Measurements from ENCODE around the gene SPTLC3. TPM values are rescaled to one million over a fixed set of nuclear protein-coding genes. Genes with fewer than 3 reads are reported as not detected.

The SPTLC3 gene
- total RNA-seq, 4 donors from 2014 or later, result 15.9 to 21.9 (median 18.7) TPM

- Histone ChIP-seq H3K4me3 (no peak overlapping the region), H3K36me3 (no peaks in the 10 kb centered on the region), H3K27ac (no peak overlapping the region), H3K4me1 (no peaks in the 10 kb centered on the region), H3K9me3 (no peaks in the 10 kb centered on the region), H3K27me3 (no peaks in the 10 kb centered on the region)
- DNase-seq, result no peak
- no peak for TF ChIP-seq POLR2A (IDR thresholded peaks at IDR 0.05)
- TF ChIP-seq CTCF (IDR thresholded peaks at IDR 0.05), result no peak
Measured at GRCh38 chr20:12989586-12990115, 19.1 kb upstream of the SPTLC3 start.

GRCh38 chr20:12997128-12997655 lies 11.6 kb upstream of the SPTLC3 start:
- Histone ChIP-seq H3K36me3 (no peaks in the 10 kb centered on the region), H3K27me3 (no peaks in the 10 kb centered on the region), H3K4me3 (no peak overlapping the region), H3K4me1 (no peaks in the 10 kb centered on the region), H3K27ac (no peak overlapping the region), H3K9me3 (no peaks in the 10 kb centered on the region)
- TF ChIP-seq CTCF (IDR thresholded peaks at IDR 0.05) (no peak), POLR2A (IDR thresholded peaks at IDR 0.05) (no peak)
- DNase-seq, result no peak

GRCh38 chr20:12998046-12998445 lies 10.7 kb upstream of the SPTLC3 start:
- no peaks in the 10 kb centered on the region for H3K9me3 ChIP-seq
- H3K27ac ChIP-seq, result no peak overlapping the region
- H3K4me1 ChIP-seq, result no peaks in the 10 kb centered on the region
- no peak for DNase-seq
- TF ChIP-seq CTCF (IDR thresholded peaks at IDR 0.05) (no peak), POLR2A (IDR thresholded peaks at IDR 0.05) (no peak)
- H3K36me3 ChIP-seq, result no peaks in the 10 kb centered on the region
- no peak overlapping the region for H3K4me3 ChIP-seq
- no peaks in the 10 kb centered on the region for H3K27me3 ChIP-seq

GRCh38 chr20:12999201-12999600 lies 9.6 kb upstream of the SPTLC3 start:
- H3K36me3 ChIP-seq, result no peaks in the 10 kb centered on the region
- no peak for DNase-seq
- no peaks in the 10 kb centered on the region for H3K9me3 ChIP-seq
- no peaks in the 10 kb centered on the region for H3K4me1 ChIP-seq
- H3K4me3 ChIP-seq, result no peak overlapping the region
- TF ChIP-seq CTCF (IDR thresholded peaks at IDR 0.05) (no peak), POLR2A (IDR thresholded peaks at IDR 0.05) (no peak)
- no peaks in the 10 kb centered on the region for H3K27me3 ChIP-seq
- no peak overlapping the region for H3K27ac ChIP-seq

GRCh38 chr20:13002251-13002650 lies 6.5 kb upstream of the SPTLC3 start:
- Histone ChIP-seq H3K9me3 (no peaks in the 10 kb centered on the region), H3K36me3 (no peaks in the 10 kb centered on the region), H3K4me3 (no peak overlapping the region), H3K4me1 (no peaks in the 10 kb centered on the region), H3K27me3 (no peaks in the 10 kb centered on the region), H3K27ac (no peak overlapping the region)
- no peak for DNase-seq
- TF ChIP-seq POLR2A (IDR thresholded peaks at IDR 0.05) (no peak), CTCF (IDR thresholded peaks at IDR 0.05) (no peak)

- no peak for TF ChIP-seq CTCF (IDR thresholded peaks at IDR 0.05)
- no peak for TF ChIP-seq POLR2A (IDR thresholded peaks at IDR 0.05)
- Histone ChIP-seq H3K27me3 (no peaks in the 10 kb centered on the region), H3K36me3 (no peaks in the 10 kb centered on the region), H3K4me3 (no peak overlapping the region), H3K4me1 (peaks cover 0 to 15% (median 2%) of the 10 kb centered on the region in 4 donors), H3K9me3 (no peaks in the 10 kb centered on the region), H3K27ac (no peak overlapping the region)
- no peak for DNase-seq
Measured at GRCh38 chr20:13006825-13007224, 1.9 kb upstream of the SPTLC3 start.

Measured in Peyer's patch (tissue), 4 donors.